HS-27A (cell line): ENCODE data around the gene GFRA1.

Experiments
- DNase-seq: peaks from one replicate; pipeline ENCODE4 v3.0.0-alpha.2; 2012; ENCODE audit warnings: low read depth, missing footprints

GFRA1 gene, protein sequence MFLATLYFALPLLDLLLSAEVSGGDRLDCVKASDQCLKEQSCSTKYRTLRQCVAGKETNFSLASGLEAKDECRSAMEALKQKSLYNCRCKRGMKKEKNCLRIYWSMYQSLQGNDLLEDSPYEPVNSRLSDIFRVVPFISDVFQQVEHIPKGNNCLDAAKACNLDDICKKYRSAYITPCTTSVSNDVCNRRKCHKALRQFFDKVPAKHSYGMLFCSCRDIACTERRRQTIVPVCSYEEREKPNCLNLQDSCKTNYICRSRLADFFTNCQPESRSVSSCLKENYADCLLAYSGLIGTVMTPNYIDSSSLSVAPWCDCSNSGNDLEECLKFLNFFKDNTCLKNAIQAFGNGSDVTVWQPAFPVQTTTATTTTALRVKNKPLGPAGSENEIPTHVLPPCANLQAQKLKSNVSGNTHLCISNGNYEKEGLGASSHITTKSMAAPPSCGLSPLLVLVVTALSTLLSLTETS

DNA sequence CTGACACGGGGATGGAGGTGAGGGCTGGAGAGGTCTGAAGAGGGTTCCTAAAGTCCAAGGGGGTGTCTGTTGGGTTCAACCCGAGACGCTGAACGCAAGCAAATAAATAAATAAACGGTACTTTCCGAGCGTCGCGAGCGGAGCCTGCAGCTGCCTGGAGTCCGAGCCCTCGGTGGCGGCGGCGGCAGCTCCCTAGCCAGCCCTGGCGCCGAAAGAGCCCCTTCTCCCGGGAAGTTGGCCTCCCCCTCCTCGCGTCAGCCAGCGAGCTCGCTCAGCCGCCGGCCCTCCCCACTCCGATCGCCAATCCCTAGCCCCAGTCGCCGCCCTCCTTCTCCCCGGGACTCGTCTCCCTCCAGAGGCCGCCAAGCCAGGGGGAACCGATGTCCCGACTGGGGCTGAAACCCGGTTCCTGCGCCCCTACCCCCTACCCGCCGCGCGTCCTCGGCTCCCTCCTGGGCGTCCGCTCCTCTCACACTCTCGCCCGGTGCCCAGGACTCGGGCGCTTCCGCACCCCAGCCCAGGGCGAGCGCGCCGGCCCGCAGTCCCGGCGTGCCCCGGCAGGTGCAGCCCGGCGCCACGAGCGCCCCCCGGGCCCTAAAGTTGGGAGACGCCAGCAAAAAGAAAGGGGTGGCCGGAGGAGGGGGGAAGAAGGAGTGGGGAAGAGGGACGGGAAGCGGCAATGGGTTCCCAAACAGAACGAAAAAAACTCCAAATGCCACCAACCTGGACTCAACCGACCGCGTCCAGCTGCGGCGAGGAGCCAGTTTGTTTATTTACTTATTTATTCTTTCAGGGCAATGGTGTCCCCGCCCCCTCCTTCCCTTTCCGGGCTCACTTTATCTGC, at the start of gene GFRA1:
Gene GFRA1 (minus strand): TSS at position 767 of the 844 bp plus-strand sequence. CDS start 1,177 bp downstream, outside the sequence.
- no peak for DNase-seq

DNA sequence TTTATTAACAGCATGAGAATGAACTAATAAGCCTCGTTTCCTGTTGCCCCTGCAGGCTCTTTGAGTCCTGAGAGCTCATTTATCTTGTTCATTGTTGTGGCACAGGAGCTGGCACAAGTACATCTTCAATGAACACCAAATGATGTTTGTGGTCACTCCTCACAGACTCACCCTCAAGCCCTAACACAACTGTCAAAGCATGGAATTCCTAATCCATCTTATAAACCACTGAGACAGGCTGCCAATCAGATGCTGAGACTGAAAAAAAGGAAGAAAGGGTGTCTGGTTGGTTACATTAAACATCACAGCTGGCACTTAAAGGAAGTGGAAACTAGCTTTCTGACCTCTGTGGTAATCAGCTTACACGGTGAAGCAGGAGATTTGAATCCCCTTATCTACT, 43.5 kb upstream of the GFRA1 start:
- no peak for DNase-seq

DNA sequence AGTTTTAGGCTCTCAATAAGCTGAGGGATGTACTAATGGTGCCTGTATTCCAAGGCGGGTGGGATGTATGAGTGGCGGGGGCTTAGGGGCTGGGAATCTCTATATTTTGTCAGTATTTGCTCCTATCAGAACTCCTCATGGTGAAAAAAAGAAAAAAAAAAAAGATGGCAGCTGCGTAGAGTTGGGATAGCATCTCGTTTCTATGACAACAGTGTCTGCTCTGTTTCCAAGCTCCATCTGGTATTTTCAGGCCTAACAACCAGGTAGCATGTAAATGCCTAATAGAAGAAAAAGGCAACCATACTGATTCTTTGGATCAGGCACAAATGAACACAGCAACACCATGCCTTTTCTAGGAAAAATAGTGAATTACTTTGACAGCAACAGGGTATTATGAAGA, 39.5 kb upstream of the GFRA1 start:
- DNase-seq: no peak

DNA sequence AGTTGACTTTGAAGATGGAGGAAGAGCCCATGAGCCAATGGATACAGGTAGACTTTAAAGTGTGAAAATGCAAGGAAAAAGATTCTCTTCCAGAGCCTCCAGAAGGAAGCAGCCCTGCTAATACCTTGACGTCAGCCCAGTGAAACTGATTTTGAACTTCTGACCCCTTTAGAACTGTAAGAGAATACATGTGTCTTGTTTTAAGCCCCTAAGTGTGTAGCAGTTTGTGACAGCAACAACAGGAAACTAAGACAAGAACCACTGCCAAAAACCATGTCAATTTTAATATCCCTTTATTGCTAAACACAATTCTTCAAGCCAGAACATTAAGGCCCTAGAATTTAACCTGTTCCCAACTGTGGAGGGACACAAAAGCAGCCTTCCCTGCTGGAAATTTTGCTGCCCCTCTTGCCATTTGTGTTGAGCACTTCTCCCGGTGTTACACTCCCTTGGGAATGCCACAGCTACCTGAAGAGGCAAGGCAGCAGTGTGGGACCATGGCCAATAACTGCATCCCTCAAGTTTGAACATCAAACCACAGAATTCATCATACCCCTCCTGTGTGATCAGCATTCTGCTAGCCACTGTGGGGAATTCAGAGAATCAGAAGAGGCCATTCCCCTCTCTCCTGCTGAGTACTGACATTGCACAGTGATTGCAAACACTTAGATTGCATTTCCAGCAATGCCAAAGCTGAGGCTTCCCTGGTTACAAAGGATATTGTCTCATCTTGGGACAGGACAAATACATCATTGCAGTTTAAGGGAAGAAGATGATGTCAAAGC, 38.9 kb upstream of the GFRA1 start:
- DNase-seq: no peak

DNA sequence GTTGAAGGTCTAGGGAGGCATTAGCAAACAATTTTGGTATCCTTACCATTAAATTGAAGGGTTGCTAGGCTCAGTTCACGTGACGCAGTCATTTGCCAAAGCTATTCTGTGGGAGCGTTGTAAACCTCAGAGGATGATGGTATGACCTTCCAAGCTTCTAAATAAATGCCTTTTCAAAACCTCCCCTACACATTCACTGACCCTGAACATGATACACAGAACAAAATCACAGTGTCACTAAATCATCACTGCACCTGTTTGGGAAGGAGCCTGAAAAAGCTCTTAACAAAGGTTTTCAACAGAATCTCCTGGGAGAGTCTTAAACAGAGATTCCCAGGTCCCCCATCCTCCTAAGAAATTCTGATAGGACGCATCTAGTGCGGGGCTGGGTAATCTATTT, 38.0 kb upstream of the GFRA1 start:
- DNase-seq: no peak

DNA sequence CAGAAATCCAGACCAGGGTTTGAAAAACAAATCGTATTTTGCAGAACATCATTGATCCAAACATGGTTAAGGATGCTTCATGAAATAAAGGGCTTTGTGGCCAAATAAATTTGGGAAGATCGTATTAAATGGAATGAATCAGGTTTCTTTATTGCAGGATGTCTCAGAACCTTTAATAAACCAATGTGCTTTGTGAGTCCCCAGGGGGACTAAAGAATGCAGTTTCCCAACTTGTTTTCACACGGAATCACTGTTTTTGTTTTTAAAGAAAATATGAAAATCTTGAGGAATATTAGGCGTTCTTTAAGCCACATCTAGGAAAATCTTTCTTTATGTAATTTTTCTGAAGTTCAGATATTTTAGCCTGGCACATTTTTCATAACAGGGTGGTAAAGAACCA, 34.4 kb upstream of the GFRA1 start:
- no peak for DNase-seq

DNA sequence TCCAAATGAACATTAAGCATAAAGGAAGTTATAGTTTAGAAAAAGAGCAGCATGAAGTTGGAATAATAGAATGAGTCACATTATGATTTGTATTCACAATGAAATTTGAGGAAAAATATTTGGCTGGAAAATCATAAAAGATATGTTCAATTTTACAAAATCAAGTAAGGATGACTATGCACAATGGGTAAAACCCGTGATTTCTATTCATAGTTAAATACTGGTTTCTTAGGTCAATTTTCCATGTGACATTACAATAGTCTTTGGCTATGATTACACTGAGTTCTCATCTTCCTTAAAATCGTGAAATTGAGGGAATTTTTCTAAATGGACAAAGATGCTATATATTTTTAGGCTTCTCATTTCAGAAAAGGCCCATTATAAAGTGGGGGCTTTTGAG, 33.8 kb upstream of the GFRA1 start:
- DNase-seq: no peak

DNA sequence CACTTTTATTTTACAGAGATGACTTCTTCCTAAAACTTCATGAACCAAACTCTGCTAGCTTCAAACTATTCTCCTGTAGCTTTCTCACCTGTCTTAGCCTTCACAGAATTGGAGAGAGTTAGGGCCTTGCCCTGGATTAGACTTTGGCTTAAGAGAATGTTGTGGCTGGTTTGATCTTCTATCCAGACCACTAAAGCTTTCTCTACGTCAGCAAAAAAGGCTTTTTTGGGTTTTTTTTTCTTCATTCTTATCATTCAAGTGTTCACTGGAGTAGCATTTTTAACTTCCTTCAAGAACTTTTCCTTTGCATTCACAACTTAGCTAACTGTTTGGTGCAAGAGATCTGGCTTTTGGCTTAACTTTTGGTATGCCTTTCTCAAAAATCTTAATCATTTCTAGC, 31.9 kb upstream of the GFRA1 start:
- DNase-seq: no peak

DNA sequence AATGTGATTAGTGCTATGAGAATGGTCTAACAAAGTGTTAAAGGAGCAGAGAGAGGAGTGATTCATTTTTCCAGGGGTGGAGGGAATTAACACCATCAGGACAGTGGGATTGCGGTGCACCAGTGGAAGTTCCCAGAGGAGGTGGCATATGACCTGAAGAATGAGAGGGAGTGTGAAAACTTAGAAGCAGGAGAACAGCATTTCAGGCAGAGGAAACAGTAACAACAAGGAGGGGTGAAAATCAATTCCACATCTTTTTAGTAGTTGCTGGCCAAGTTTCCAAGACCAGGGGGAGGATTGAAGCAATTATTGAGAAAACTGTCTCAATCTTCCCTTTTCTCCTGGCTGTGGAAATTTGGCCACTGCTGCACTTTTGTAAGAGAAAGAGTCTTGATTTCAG, 27.5 kb upstream of the GFRA1 start:
- no peak for DNase-seq

DNA sequence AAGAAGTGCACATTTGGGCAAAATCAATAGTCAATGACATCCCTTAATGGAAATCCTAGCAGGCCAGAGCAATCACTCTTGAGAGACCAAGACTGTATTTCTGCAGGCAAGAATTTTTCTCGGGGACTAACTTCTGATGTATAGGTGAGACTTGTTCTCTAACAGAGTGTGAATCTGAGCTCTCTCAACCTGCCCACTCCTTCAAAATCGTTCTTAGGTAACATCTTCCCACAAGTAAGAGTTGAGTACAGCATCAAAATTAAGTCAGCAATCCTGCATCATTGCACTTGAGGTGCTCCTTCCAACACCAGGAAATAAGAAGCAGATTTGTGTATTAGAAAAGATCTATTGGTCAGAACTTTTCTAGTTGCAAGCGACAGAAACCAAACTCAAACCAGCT, 25.6 kb upstream of the GFRA1 start:
- no peak for DNase-seq

DNA sequence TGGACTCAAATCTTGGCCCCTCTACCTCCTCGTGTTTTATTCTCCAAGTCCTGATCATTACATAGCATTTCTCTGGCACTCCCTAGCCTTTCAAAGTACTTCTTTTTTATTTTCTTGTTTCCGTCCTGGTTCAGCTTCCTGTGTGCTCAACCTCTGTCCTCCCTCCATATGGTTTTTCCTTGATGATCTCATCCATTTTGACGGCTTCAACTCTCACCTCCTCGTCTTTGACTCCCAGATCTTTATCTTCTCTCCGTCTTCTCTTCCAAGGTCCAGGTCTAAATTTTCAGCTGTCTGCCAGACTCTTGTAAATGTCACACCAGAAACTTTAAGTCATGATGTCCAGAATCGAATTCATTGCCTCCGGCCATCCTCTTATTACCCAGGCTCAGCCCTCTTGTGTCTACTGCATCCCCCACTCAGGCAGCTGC, 23.3 kb upstream of the GFRA1 start:
- DNase-seq: no peak

DNA sequence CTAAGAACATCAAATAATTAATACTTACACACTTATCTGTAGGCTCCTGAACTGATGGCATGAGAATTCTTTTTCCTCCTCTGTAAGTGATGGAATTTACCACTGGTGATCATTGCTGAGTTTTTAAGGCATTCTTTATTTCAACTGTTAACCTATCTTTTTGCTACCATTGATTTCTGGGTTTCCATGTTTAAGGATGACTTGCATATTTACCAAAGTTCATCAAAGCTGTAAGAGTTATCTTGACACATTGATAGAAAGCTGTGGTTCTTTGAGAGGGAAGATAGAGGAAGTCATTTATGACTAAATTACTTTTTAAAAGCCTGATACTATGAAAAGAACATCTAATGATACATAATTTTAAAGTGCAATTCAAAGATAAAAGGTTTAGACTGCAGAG, 19.5 kb upstream of the GFRA1 start:
- DNase-seq: no peak

DNA sequence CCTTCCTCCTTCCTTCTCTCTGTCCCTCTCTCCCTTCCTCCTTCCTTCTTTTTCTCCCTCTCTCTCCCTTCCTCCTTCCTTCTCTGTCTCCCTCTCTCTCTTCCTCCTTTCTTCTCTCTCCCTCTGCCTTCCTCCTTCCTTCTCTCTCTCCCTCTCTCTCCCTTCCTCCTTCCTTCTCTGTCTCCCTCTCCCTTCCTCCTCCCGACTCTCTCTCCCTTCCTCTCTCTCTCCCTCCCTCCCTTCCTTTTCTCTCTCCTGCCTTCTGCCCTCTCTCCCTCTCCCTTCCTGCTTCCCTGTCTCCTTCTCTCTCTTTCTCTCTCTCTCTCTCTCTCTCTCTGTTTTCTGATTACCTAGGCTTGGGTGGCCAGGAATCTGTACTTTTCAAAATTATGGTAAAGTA, 16.6 kb upstream of the GFRA1 start:
- DNase-seq: no peak

DNA sequence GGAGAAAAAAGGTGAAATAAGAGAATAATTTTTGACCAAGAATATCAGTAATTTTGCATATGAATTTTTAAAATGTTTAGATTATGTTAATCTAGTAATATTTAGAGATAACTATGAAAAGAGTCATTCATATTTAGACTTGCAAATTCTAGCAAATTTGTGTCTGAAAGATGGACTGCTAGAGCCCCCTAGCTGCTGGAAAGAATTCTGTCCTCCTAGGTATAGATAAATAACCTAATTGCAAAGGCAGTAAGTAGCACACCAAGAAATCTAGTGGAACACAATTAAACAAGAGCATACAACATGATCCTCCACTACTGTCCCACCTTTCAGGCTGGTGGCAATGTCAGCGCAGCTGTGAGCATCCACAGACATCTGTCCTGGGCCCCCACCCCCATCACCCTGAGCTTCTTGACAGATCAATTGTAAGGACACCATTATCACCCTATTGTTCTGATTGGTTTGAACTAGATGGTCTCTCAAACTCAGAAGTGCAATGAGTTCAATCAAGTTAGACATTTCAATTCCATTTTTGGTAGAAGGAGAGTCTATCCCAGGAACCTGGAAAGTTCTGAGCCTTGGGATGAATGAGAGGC, 15.0 kb upstream of the GFRA1 start:
- no peak for DNase-seq

DNA sequence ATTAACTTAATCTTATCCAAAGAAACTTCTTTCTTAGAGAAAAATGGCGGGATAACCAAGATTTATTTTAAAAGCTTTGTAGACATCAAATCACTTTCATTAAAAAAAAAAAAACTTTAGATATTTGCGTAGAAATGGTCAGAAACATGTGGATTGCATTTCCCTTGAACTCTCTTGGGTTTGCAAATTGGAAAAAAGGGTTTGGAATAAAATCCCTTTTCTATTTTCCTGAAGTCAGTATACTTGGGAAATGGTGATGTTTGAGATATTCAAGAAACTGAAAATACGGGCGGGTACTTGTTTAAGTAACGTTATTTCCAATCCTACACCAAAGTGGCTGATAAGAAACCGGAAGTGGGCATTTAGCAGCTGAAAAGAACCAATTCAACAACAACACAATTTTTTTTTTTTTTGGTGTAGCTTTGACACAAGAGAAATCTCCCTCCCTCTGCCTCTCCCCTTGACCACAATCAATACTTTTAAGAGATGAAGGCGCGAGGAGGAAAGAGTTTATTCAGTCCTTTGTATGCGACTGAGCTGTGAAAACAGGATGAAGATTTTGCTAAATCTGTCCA, 13.7 kb upstream of the GFRA1 start:
- DNase-seq: no peak

DNA sequence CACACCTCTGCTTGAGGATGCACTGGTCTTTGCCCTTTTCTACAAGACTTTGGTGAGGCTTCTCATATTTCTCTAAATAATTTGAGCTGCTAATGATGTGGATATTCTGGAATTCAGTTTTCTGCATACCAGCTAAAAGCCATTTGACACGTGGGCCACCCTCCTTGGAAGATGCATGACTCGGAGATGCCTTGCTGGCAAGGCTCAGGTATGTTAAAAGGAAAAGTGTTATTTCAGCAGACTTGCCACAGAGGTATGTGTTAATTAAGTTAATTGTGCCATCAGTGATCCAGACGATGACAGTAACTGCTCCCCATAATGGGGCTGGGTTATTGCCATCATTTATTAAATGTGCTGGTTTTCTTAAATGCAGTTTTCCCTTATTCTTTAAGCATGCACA, 8.8 kb upstream of the GFRA1 start:
- DNase-seq: no peak

DNA sequence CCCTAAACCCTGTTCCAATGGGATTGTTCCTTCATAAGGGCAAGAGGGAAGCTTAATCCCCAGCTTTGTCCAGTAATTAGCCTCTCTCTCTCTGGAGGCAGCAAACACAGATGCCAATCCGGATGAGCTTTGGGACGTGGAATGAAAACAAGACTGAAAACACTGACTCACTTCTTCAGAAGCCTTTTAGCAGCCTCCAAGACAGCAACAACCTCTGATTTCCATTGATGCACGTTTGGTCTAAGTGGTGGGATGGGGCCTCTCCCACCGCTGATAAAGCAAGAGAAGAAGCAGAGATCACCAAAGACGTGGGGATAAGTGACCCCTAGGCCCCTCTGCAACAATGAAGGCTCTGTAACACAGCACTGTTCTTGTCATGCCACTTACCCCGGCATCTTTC, 5.8 kb upstream of the GFRA1 start:
- DNase-seq: no peak

DNA sequence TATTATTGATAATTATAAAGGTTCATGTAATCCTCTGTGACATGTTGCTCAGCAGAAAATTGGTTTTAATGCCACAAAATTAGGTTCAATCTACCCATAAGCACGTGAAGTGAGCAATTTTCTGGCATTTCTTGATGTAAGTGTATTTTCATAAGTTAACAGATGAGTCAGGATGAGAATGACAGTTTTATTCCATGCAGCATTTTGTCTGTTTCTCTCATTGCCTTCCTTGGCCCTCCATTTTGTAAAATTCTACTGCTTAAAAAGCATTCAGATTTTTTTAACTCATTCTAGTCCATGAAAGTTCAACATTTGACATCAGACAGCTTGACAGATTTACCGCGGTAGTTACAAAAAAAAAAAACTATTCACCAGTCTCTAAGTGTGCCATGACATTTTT, 4.0 kb upstream of the GFRA1 start:
- DNase-seq: no peak

DNA sequence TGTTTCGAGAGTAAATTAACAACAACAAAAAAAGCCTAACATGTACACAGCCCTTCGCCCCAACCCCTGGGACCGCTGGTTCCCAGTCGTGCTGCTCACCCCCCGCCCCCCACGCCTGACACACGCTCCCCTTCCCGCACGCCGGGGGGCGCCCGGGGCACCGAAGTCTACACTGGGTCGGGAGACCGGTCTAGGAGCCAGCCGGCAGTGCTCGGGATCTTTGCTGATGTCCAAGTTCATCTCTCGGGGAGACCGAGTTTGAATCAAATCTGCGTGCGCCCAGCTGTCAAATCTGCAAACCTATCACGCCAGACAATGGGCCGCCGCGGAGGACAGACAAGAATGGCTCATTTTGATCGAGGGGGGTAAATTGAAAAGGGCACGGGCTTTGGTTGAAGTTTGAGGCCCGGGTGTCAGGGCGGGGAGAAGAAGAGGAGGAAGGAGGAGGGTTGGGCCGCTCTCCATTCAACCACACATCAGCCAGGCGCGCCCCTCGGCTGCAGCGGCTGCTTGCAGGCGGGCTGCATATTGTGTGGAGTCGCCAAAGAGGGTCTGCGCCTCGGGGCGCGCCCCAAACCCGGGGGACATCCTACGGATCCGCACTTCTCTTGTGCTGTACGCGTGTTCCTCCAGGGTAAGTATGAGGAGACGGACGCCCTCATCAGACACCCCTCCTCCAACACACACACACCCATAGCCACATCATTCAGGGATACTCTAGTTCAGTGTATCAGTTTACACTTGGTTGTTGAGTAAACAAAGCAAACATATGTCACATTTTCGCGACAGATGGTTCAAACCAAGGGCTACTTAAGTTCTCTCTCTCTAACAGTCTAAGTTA, 1.3 kb upstream of the GFRA1 start:
- no peak for DNase-seq

DNA sequence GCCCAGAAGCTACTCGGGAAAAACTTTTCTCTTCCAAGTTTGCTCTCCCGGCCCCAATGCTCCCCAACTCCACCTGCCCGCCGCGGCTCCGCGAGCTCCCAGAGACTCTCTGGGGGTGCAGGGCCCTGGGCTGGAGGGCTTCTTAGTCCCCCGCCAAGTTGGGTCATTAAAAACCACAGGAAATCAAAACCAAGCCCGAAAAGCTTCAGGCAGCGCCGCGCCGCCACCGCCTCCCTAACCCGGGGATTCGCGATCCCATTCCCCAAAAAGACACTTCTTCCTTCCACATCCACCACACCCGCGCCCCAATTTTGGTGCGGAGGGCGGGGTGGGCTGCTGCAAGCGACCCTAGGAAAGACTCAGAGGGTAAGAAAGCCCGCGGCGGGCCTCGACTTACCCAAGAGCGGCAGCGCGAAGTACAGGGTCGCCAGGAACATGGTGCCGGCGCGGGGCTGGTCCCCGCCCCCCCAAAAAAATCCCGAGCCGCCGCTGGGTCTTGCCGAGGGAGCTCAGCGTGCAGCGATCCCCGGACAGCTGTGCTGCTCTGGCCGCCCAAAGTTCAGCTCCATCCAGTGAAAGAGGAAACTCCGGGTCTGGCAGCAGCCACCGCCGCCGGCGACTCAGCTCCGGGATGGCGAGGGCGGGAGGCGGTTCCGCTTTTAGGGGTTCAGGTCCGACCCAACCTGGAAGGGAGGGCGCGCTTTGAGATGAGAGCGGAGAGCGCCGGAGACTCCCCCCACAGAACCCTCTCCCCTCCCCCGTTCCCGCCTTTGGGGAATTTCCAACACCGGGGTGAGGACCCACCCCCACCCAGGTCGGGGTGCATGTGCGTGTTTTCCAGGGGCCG, 1.2 kb downstream of the GFRA1 start:
- no peak for DNase-seq
